ENCODE measurements around the gene FTCDNL1.

FTCDNL1 gene

DNA sequence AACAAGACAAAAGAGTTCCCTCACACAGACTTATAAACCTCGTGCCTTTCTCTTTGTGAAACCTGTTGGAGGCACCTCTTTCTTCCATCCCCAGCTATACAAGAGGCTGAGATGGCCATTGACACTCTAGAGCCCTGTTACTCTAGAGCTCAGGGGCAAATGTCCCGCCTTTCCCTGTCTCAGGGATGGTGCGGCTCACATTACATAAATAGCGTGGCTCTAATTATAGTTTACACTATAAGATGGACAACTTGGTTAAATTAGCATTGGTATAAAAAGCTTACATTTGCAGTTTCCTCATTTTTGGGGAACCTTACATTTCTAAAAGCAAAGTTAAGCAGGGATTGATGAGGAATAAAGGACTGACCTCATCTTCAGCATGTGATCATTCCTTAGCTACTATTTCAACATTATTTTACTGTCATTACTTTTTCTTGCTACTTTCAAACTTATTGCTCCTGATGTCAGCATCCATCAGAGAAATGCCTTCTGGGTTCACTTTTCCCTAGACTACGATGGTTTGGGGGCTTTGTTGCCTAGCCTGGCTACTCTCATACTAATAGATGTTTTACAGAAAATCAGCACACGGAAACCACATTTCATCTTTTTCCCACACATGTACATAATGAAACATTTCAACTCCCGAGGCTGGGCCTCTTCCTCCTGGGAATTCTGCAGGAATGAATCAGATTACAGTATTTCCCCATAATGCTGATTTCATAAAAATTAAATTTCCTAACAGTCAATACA lies 40.4 kb downstream of the FTCDNL1 start:
- H3K36me3 ChIP-seq (ENCODE audit: control insufficient read depth, insufficient read depth, low read length): no peaks in the 10 kb centered on the region
- no peaks in the 10 kb centered on the region for H3K27me3 ChIP-seq (ENCODE audit: control insufficient read depth, insufficient read depth, low read length)
- no peak overlapping the region for H3K4me3 ChIP-seq (ENCODE audit: low read depth, low read length)
- no peaks in the 10 kb centered on the region for H3K9me3 ChIP-seq (ENCODE audit: control insufficient read depth, insufficient read depth, low read length)
- no peak overlapping the region for H3K9ac ChIP-seq (ENCODE audit: low read depth, low read length)
- H3K4me1 ChIP-seq (ENCODE audit: control insufficient read depth, insufficient read depth, low read length): peaks cover 14% of the 10 kb centered on the region

DNA sequence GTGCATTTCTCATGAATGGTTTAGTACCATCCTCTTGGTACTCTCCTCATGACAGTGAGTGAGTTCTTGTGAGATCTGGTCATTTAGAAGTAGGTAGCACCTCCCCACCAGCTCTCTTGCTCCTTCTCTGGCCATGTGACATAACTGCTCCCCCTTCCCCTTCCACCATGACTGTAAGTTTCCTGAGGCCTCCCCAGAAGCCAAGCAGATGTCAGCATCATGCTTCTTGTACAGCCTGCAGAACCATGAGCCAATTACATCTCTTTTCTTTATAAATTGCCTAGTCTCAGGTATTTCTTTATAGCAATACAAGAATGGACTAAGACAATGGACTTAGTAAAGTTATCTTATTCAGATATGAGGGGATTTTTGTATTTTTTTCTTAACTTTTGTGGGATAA lies 43.0 kb downstream of the FTCDNL1 start:
- Histone ChIP-seq H3K27me3 (ENCODE audit: control insufficient read depth, insufficient read depth, low read length) (no peaks in the 10 kb centered on the region), H3K4me3 (ENCODE audit: low read depth, low read length) (no peak overlapping the region), H3K4me1 (ENCODE audit: control insufficient read depth, insufficient read depth, low read length) (peaks cover 19% of the 10 kb centered on the region), H3K9ac (ENCODE audit: low read depth, low read length) (no peak overlapping the region), H3K9me3 (ENCODE audit: control insufficient read depth, insufficient read depth, low read length) (no peaks in the 10 kb centered on the region), H3K36me3 (ENCODE audit: control insufficient read depth, insufficient read depth, low read length) (no peaks in the 10 kb centered on the region)

DNA sequence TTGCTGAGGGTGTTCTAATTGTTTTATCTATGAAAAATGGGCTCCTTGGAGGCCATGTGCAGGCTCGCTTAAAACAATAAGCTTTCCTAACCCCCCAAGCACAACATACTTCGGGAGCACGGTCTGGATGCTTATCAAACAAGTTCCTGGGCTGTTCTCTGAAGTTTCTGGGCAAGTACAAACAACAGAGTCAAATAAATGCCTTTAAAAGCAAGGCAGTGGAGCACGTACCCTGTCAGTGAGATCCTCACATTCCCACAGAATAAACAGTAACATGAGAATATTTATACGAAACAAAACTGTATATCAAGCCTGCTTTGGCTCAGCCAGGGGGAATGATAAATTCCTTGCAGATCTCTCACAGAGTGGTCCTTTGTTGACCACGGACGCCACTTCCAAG lies 44.8 kb downstream of the FTCDNL1 start:
- no peaks in the 10 kb centered on the region for H3K36me3 ChIP-seq (ENCODE audit: control insufficient read depth, insufficient read depth, low read length)
- no peak overlapping the region for H3K4me3 ChIP-seq (ENCODE audit: low read depth, low read length)
- H3K4me1 ChIP-seq (ENCODE audit: control insufficient read depth, insufficient read depth, low read length): peaks cover 13% of the 10 kb centered on the region
- H3K9me3 ChIP-seq (ENCODE audit: control insufficient read depth, insufficient read depth, low read length): no peaks in the 10 kb centered on the region
- no peak overlapping the region for H3K9ac ChIP-seq (ENCODE audit: low read depth, low read length)
- H3K27me3 ChIP-seq (ENCODE audit: control insufficient read depth, insufficient read depth, low read length): no peaks in the 10 kb centered on the region

DNA sequence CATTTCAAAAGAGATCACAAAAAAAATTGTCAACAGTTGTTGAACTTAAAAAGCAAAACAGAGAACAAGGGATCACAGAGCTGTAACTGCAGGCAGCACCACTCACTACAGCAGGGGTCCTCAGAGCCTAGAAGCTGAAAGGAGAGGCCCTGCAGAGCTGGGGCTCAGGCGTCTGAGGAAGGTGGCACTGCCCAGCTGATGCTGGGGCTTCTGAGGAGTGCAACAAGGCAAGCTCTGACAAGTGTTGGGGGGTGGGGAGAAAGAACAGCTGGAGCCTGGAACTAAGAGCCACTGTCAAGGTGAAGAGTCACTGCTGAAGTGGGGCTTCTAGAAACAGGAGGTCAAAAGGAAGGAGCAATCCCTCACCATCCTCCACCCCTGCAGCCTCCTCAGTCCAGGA lies 46.2 kb downstream of the FTCDNL1 start:
- Histone ChIP-seq H3K36me3 (ENCODE audit: control insufficient read depth, insufficient read depth, low read length) (no peaks in the 10 kb centered on the region), H3K4me3 (ENCODE audit: low read depth, low read length) (no peak overlapping the region), H3K9ac (ENCODE audit: low read depth, low read length) (no peak overlapping the region), H3K4me1 (ENCODE audit: control insufficient read depth, insufficient read depth, low read length) (peaks cover 5% of the 10 kb centered on the region), H3K9me3 (ENCODE audit: control insufficient read depth, insufficient read depth, low read length) (no peaks in the 10 kb centered on the region), H3K27me3 (ENCODE audit: control insufficient read depth, insufficient read depth, low read length) (no peaks in the 10 kb centered on the region)

DNA sequence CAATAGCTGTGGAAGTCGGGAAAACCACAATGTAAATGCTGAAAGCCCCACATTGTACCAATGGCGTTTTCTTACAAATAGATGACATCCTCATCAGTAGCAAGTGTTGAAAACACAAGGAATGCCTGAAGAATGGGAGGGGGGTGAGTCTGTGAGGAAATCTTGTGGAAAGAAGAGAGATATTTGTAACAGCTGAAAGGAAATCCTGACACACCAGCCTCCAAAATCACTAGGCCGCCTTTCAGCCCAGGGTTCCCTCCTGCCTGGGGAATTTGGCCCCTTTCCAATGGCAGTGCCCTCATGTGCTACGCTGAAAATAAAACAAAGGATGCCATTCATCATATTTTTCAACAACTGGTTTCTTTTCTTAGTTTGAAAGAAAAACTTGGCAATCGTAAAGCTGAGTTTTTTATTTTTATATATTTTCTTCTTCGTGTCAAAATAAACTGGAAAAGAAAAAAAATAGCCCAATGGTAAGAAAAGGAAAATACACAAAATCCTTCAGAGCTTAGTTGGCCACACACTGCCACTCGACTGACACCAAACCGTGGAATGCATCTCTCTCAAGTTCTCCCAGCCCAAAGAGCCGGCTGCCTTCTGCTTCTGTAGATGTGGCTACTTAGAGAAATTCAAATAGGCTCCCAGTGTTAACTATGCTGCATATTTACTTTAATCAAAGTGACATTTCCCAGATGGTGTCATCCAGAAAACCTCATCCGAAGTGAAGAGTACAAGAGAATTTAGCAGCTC lies 52.0 kb downstream of the FTCDNL1 start:
- Histone ChIP-seq H3K4me3 (ENCODE audit: low read depth, low read length) (no peak overlapping the region), H3K9me3 (ENCODE audit: control insufficient read depth, insufficient read depth, low read length) (no peaks in the 10 kb centered on the region), H3K9ac (ENCODE audit: low read depth, low read length) (no peak overlapping the region), H3K27me3 (ENCODE audit: control insufficient read depth, insufficient read depth, low read length) (no peaks in the 10 kb centered on the region), H3K36me3 (ENCODE audit: control insufficient read depth, insufficient read depth, low read length) (no peaks in the 10 kb centered on the region), H3K4me1 (ENCODE audit: control insufficient read depth, insufficient read depth, low read length) (peaks cover 5% of the 10 kb centered on the region)

DNA sequence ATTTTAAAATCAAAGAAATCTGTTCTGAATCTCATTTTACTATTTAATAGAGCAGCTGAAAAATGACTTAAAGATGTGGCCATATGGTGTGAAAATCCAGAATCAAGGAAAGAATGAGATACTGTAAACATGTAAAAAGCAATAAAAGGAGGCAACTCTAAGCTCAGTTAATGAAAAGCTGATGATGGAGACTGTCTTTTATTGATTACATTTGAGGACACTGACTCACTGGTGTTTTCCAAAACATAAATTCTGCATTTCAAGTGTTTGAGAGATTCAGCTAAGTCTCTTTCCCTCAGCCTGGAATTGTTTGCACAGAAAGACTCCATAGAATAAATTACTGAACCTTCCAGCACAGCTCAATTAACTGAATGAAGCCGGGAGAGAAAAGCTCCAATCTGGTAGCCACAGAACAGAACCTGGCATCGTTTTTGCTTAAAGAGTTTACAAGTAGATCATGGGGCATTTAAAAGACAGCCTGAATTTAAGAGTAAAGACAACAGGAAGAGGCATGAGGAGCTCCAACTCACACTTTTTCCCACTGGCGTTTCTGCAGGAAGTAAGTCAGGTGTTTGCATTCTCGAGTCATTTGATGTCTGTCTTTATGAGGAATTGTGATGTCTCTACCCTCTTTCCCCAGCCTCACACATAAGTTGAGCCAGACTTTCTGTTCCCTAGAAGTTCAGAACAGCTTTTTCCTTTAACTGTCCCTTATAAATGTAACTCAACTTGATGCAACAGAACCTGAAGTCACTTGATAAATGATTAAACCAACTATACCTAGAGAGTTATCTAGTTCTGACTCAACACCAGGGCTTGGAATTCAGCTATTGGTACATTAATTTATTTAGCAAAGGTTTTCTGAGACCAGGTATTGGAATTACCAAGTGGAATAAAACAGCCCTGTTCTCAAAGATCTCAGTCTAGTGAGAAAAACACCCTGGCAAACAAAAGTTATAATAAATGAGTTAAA lies 53.3 kb downstream of the FTCDNL1 start:
- Histone ChIP-seq H3K9ac (ENCODE audit: low read depth, low read length) (no peak overlapping the region), H3K4me3 (ENCODE audit: low read depth, low read length) (no peak overlapping the region), H3K36me3 (ENCODE audit: control insufficient read depth, insufficient read depth, low read length) (no peaks in the 10 kb centered on the region), H3K27me3 (ENCODE audit: control insufficient read depth, insufficient read depth, low read length) (no peaks in the 10 kb centered on the region), H3K4me1 (ENCODE audit: control insufficient read depth, insufficient read depth, low read length) (peaks cover 16% of the 10 kb centered on the region), H3K9me3 (ENCODE audit: control insufficient read depth, insufficient read depth, low read length) (no peaks in the 10 kb centered on the region)

DNA sequence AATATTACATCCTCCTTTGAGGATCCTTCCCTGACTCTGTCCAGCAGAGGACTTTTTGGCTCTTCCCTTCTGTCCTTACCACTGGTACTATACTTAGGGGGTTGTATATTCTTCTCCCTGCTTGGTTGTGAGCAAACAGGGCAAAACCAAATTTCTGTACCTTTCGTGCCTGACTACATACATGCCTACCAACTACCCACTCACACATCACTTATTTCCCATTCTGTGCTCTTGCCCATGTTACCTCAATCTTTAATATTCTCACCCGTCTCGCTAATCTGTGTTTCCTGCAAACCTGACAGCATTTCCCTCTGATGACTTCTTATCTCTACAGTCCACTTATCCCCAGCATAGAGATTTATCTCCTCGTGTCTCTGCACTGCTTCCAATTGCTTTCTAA lies 58.6 kb downstream of the FTCDNL1 start:
- Histone ChIP-seq H3K9ac (ENCODE audit: low read depth, low read length) (no peak overlapping the region), H3K27me3 (ENCODE audit: control insufficient read depth, insufficient read depth, low read length) (no peaks in the 10 kb centered on the region), H3K4me3 (ENCODE audit: low read depth, low read length) (no peak overlapping the region), H3K4me1 (ENCODE audit: control insufficient read depth, insufficient read depth, low read length) (peaks cover 21% of the 10 kb centered on the region), H3K36me3 (ENCODE audit: control insufficient read depth, insufficient read depth, low read length) (no peaks in the 10 kb centered on the region), H3K9me3 (ENCODE audit: control insufficient read depth, insufficient read depth, low read length) (no peaks in the 10 kb centered on the region)

DNA sequence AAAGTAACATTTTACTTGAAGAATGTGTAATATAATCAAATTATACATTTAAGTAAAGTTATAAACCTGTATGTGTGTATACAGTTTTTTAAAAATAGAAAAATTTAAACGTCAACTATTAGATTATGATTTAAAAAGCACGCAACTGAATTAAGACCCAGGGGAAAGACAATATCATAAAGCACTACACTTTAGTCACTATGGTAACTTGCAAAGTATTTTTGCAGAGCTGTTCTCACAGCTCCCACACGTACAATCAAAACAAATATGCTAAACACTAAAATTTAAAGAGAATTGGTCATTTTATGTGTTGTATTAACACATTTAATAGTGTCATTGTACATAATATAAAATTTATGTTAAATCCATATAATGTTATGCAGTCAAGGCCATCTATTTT lies 59.7 kb downstream of the FTCDNL1 start:
- H3K36me3 ChIP-seq (ENCODE audit: control insufficient read depth, insufficient read depth, low read length): no peaks in the 10 kb centered on the region
- H3K9ac ChIP-seq (ENCODE audit: low read depth, low read length): no peak overlapping the region
- H3K27me3 ChIP-seq (ENCODE audit: control insufficient read depth, insufficient read depth, low read length): no peaks in the 10 kb centered on the region
- H3K9me3 ChIP-seq (ENCODE audit: control insufficient read depth, insufficient read depth, low read length): no peaks in the 10 kb centered on the region
- H3K4me3 ChIP-seq (ENCODE audit: low read depth, low read length): no peak overlapping the region
- H3K4me1 ChIP-seq (ENCODE audit: control insufficient read depth, insufficient read depth, low read length): peaks cover 21% of the 10 kb centered on the region

DNA sequence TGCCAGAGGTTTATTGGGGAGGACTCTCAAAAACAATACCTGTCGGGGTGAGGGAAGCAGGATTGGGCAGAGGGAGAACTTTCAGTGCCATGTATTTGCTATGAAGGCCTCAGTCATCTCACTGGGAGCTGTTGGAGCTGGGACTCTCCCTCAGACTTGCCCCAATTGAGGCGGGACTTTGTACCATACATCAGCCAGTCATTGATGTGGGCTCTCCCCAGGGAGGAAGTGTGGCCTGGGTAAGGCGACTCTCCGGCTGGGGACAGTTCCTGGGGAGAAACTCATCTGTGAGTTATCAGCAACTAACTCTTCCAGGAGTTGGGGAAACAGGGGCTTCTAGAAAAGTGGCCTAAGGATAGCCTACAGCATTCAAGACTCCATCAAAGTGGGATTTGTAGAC lies 66.5 kb downstream of the FTCDNL1 start:
- H3K9me3 ChIP-seq (ENCODE audit: control insufficient read depth, insufficient read depth, low read length): no peaks in the 10 kb centered on the region
- peaks cover 4% of the 10 kb centered on the region for H3K4me1 ChIP-seq (ENCODE audit: control insufficient read depth, insufficient read depth, low read length)
- no peak overlapping the region for H3K4me3 ChIP-seq (ENCODE audit: low read depth, low read length)
- H3K9ac ChIP-seq (ENCODE audit: low read depth, low read length): no peak overlapping the region
- no peaks in the 10 kb centered on the region for H3K36me3 ChIP-seq (ENCODE audit: control insufficient read depth, insufficient read depth, low read length)
- no peaks in the 10 kb centered on the region for H3K27me3 ChIP-seq (ENCODE audit: control insufficient read depth, insufficient read depth, low read length)

DNA sequence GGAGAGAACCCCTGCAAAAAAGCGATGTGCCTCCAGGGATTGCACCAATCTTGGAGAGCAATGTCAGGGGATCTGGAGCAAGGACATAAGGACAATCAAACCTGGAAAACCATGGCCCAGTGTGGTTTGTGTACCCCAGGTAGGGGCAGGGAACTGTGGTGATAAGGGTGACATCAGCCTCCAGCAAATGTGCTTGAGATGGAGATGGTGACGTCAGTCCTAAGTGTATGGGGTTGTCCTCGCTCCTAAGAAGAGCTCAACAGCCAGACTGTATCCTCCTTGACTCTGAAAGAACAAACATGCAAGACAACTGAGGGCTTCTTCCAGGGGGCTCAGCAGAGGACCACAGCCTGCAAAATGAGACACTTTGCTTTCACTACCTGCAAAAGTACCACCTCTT lies 71.4 kb downstream of the FTCDNL1 start:
- no peaks in the 10 kb centered on the region for H3K27me3 ChIP-seq (ENCODE audit: control insufficient read depth, insufficient read depth, low read length)
- no peaks in the 10 kb centered on the region for H3K9me3 ChIP-seq (ENCODE audit: control insufficient read depth, insufficient read depth, low read length)

DNA sequence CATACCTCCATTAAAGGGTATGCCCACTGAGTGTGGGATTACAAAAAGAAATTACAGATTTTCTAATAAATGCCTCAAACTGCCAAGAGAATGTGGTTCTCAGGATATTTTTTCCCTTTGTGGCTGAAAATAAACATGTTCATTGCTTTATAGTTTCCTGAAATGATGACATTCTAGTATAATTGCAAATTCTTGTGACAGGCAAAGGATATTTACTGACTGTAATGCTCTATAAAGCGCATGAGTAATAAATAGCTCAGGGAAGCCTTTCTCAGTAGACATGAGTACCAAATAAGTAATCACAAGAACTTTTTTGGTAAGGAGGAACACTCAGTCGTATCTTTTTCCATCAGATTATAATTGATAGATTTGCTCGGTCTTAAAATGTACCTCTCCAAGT lies 72.3 kb downstream of the FTCDNL1 start:
- no peak overlapping the region for H3K9ac ChIP-seq (ENCODE audit: low read depth, low read length)
- H3K4me3 ChIP-seq (ENCODE audit: low read depth, low read length): no peak overlapping the region
- H3K4me1 ChIP-seq (ENCODE audit: control insufficient read depth, insufficient read depth, low read length): no peaks in the 10 kb centered on the region
- no peaks in the 10 kb centered on the region for H3K27me3 ChIP-seq (ENCODE audit: control insufficient read depth, insufficient read depth, low read length)
- no peaks in the 10 kb centered on the region for H3K9me3 ChIP-seq (ENCODE audit: control insufficient read depth, insufficient read depth, low read length)
- H3K36me3 ChIP-seq (ENCODE audit: control insufficient read depth, insufficient read depth, low read length): no peaks in the 10 kb centered on the region

More for the DNA sequence above, 71.4 kb downstream of the FTCDNL1 start:
- Histone ChIP-seq H3K9ac (ENCODE audit: low read depth, low read length) (no peak overlapping the region), H3K36me3 (ENCODE audit: control insufficient read depth, insufficient read depth, low read length) (no peaks in the 10 kb centered on the region), H3K4me1 (ENCODE audit: control insufficient read depth, insufficient read depth, low read length) (no peaks in the 10 kb centered on the region), H3K4me3 (ENCODE audit: low read depth, low read length) (no peak overlapping the region)

Data from iPS-15b (cell line).